C4-2B (cell line): ENCODE data around the gene PRADC1.

ENCODE experiments used
- CTCF ChIP-seq: fragments of 450-650 bp; conservative IDR thresholded peaks from 2 replicates; pipeline ENCODE4 v1.5.1; 2017; ENCODE audit warnings: mild to moderate bottlenecking
- ZFX ChIP-seq: fragments of 450-650 bp; IDR thresholded peaks from 2 replicates; pipeline ENCODE4 v1.6.1; 2017

DNA sequence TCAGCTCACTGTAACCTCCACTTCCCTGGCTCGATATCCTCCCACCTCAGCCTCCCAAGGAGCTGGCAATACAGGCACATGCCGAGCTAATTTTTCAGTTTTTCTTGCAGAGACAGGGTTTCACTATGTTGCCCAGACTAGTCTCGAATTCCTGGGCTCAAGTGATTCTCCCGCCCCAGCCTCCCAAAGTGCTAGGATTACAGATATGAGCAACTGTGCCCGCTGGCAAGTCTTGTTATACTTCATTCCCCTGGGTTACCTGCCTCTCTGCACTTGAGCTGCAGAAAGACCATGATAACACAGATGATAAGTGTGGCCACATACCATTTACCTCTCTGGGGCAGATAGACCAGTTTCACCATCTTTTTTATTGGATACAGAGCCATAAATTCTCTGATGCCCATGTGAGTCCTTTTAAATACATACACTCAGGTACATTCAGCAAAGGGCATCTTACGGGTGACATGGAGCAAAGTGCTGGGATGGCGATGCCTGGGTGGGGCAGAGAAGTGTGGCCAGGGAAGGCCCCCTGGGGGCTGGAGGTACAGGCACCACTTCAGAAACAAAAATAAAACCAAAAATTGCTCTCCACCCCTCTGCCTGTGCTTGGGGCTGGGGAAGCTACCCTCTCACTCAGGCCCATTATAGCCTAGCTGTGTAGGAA, 21.4 kb upstream of the PRADC1 start:
- no peak for TF ChIP-seq CTCF
- TF ChIP-seq ZFX, result no peak
